ENCODE measurements around the gene CDK5RAP3. TPM values are rescaled to one million over a fixed set of nuclear protein-coding genes. Genes with fewer than 3 reads are reported as not detected.
A peak's percentile ranks its signal among the peaks of the same experiment; 100 is the strongest.

The CDK5RAP3 gene
- polyA plus RNA-seq, 2 of the 4 experiments (the other 2 are of a cell fraction): 124 to 165 TPM

DNA sequence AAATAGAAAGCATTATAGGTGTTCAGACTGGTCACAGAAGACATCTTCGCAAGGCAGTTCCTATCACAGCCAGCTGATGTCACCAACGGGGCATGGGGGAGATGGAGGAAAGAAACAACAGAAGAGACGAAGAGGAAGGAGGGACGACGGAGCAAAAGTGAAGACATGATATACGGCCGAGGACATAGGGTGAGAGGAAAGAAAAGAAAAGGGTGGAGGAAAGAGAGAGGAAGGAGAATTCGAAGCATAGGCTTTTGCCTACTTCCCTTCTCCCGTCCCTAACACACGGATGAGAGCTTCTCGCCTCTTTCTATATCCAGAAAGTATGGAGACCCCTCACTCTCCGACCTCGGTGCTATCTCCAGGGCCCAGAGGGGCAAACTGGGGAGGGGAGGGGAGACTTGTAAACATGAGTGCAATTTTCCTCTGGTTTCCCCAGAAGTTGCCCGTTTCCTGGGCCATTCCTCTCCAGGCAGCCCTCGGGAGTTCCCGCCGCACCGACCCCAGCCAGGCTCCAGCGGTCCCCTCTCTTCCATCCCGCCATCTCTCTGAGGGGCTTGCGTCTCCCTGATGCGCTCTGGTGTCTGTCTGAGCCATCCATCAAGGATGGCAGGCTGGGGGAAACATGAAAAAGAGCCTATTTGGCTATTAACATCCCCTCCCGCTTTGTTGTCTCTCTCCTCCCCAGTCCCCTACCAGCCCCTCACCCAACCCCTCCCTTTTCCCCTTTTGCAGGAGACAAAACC is 40.7 kb downstream of the CDK5RAP3 start:
- peak; percentile 83 to 87 for ATAC-seq
- H3K4me3 ChIP-seq: no peak overlapping the region
- H3K4me2 ChIP-seq: peak overlapping the region; percentile 61
- TF ChIP-seq FOXS1 (CRISPR knock-in tag; IDR thresholded peaks at IDR 0.05) (no peak), NR3C1 (IDR thresholded peaks at IDR 0.05) (no peak), SREBF2 (IDR thresholded peaks at IDR 0.05) (no peak), RAD21 (conservative IDR thresholded peaks at IDR 0.05 in 1 of 2, IDR thresholded peaks at IDR 0.05 in 1 of 2) (peak; percentile 23 to 61; a peak in 3 of 5 replicates), SMC3 (IDR thresholded peaks at IDR 0.05) (0 out of 3 replicates have a peak, but pooled peaks have one; percentile 14)
- TF ChIP-seq, protein P1, sequence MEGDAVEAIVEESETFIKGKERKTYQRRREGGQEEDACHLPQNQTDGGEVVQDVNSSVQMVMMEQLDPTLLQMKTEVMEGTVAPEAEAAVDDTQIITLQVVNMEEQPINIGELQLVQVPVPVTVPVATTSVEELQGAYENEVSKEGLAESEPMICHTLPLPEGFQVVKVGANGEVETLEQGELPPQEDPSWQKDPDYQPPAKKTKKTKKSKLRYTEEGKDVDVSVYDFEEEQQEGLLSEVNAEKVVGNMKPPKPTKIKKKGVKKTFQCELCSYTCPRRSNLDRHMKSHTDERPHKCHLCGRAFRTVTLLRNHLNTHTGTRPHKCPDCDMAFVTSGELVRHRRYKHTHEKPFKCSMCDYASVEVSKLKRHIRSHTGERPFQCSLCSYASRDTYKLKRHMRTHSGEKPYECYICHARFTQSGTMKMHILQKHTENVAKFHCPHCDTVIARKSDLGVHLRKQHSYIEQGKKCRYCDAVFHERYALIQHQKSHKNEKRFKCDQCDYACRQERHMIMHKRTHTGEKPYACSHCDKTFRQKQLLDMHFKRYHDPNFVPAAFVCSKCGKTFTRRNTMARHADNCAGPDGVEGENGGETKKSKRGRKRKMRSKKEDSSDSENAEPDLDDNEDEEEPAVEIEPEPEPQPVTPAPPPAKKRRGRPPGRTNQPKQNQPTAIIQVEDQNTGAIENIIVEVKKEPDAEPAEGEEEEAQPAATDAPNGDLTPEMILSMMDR (IDR thresholded peaks at IDR 0.05): peak; percentile 39; the same call in 2 of the 3 replicates
- H3K27ac ChIP-seq: peak overlapping the region; percentile 10 to 34; a peak in 5 of 6 replicates
- H3K9me3 ChIP-seq: no peaks in the 10 kb centered on the region
- FAIRE-seq: peak; percentile 51
- CTCF ChIA-PET: interaction anchor here (0.9 to 18.5 kb wide), 17 partner anchors 9 to 168 kb away, joined by 3 to 766 read pairs (median 5); partner anchors contain the start of genes CDK5RAP3, PNPO and PRR15L
- POLR2A ChIA-PET: interaction anchor here (0.8 kb wide), 2 partner anchors 44 to 57 kb away, joined by 3 to 4 read pairs; no protein-coding TSS in a partner anchor
- DNase-seq (ENCODE audit: low read depth in 1 of 2, low spot score in 1 of 2): peak; percentile 66 to 78
- 0 out of 3 replicates have a peak, but pooled peaks cover 3% of the 10 kb centered on the region for H3K4me1 ChIP-seq
- WGBS (ENCODE audit: missing lambda C conversion rate): 53% methylated on average over 23 of the region's 23 CpGs

DNA sequence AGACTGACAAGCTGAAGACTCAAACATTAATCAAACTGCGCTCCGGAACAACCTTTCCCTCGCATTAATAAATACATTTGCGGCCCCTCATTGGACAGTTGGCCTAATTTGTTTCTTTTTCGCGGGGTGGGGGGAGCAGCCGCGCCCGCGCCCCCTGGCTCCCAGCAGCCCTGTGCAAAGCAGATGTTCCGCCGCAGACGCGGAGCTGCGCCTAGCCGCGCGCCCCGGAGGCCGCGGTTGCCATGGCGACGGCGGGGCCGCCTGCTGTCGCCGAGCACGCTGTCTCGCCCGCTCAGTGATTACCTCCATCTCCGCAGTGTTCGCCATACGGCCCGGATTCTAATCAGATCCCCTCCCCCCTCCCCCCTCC is 41.2 kb downstream of the CDK5RAP3 start:
- FAIRE-seq (no peak), DNase-seq (ENCODE audit: low read depth in 1 of 2, low spot score in 1 of 2) (no peak), ATAC-seq (no peak)
- H3K27ac ChIP-seq: no peak overlapping the region
- 0 out of 3 replicates have a peak, but pooled peaks cover 3% of the 10 kb centered on the region for H3K4me1 ChIP-seq
- no peaks in the 10 kb centered on the region for H3K9me3 ChIP-seq
- CTCF ChIA-PET: interaction anchor here (0.6 to 18.5 kb wide), 10 partner anchors 8 to 169 kb away, joined by 3 to 766 read pairs (median 9); partner anchors contain the start of genes CDK5RAP3, PNPO and PRR15L
- H3K4me2 ChIP-seq: no peak overlapping the region
- POLR2A ChIA-PET: no interaction called here
- TF ChIP-seq, protein P2, sequence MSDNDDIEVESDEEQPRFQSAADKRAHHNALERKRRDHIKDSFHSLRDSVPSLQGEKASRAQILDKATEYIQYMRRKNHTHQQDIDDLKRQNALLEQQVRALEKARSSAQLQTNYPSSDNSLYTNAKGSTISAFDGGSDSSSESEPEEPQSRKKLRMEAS (IDR thresholded peaks at IDR 0.05): no peak
- no peak for TF ChIP-seq NFE2L2 (conservative IDR thresholded peaks at IDR 0.05; ENCODE audit: low read length)
- TF ChIP-seq, protein P3, sequence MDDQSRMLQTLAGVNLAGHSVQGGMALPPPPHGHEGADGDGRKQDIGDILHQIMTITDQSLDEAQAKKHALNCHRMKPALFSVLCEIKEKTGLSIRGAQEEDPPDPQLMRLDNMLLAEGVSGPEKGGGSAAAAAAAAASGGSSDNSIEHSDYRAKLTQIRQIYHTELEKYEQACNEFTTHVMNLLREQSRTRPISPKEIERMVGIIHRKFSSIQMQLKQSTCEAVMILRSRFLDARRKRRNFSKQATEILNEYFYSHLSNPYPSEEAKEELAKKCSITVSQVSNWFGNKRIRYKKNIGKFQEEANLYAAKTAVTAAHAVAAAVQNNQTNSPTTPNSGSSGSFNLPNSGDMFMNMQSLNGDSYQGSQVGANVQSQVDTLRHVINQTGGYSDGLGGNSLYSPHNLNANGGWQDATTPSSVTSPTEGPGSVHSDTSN (IDR thresholded peaks at IDR 0.05): no peak
- TF ChIP-seq, protein P4, sequence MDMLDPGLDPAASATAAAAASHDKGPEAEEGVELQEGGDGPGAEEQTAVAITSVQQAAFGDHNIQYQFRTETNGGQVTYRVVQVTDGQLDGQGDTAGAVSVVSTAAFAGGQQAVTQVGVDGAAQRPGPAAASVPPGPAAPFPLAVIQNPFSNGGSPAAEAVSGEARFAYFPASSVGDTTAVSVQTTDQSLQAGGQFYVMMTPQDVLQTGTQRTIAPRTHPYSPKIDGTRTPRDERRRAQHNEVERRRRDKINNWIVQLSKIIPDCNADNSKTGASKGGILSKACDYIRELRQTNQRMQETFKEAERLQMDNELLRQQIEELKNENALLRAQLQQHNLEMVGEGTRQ (IDR thresholded peaks at IDR 0.05): no peak
- no peak for TF ChIP-seq CHD2 (IDR thresholded peaks at IDR 0.05; ENCODE audit: low read length, partially characterized antibody)
- TF ChIP-seq, protein P5, sequence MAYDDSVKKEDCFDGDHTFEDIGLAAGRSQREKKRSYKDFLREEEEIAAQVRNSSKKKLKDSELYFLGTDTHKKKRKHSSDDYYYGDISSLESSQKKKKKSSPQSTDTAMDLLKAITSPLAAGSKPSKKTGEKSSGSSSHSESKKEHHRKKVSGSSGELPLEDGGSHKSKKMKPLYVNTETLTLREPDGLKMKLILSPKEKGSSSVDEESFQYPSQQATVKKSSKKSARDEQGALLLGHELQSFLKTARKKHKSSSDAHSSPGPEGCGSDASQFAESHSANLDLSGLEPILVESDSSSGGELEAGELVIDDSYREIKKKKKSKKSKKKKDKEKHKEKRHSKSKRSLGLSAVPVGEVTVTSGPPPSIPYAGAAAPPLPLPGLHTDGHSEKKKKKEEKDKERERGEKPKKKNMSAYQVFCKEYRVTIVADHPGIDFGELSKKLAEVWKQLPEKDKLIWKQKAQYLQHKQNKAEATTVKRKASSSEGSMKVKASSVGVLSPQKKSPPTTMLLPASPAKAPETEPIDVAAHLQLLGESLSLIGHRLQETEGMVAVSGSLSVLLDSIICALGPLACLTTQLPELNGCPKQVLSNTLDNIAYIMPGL (CRISPR knock-in tag; IDR thresholded peaks at IDR 0.05; ENCODE audit: borderline replicate concordance): no peak
- no peak overlapping the region for H3K4me3 ChIP-seq
- 89% methylated on average over 33 of the region's 34 CpGs for WGBS (ENCODE audit: missing lambda C conversion rate)

DNA sequence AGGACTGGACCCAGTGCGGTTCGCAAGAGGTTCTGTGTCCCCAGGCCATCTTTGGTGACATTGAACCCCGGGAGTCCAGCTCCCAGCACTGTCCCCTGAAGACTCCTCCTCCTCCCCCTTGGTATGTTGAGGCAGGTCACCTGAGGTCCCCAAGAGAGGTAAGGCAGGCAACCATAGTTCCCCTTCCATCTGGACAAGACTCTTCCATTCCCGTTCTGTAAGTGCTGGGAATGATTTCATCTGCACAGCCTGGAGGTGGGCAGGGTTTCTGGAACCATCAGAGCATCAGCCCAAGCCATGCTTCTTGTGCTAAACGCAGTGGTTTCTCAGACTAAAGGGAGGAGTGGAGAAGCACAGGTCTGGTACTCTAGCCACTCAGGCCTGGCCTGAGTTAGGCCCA is 41.7 kb downstream of the CDK5RAP3 start:
- DNase-seq (ENCODE audit: low read depth in 1 of 2, low spot score in 1 of 2) (no peak), ATAC-seq (no peak), FAIRE-seq (no peak)
- 0 out of 3 replicates have a peak, but pooled peaks cover 3% of the 10 kb centered on the region for H3K4me1 ChIP-seq
- 81% methylated on average over 5 of the region's 5 CpGs for WGBS (ENCODE audit: missing lambda C conversion rate)
- no peak overlapping the region for H3K27ac ChIP-seq
- ChIA-PET POLR2A (no interaction called here), CTCF (interaction anchor here (0.6 to 18.5 kb wide), 6 partner anchors 7 to 108 kb away, joined by 3 to 766 read pairs (median 102); partner anchors contain the start of genes CDK5RAP3, PNPO and PRR15L)
- no peak overlapping the region for H3K4me2 ChIP-seq
- no peak overlapping the region for H3K4me3 ChIP-seq
- TF ChIP-seq, protein P6, sequence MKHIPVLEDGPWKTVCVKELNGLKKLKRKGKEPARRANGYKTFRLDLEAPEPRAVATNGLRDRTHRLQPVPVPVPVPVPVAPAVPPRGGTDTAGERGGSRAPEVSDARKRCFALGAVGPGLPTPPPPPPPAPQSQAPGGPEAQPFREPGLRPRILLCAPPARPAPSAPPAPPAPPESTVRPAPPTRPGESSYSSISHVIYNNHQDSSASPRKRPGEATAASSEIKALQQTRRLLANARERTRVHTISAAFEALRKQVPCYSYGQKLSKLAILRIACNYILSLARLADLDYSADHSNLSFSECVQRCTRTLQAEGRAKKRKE (CRISPR knock-in tag; IDR thresholded peaks at IDR 0.05; ENCODE audit: low read depth): no peak
- TF ChIP-seq EHMT2 (IDR thresholded peaks at IDR 0.05; ENCODE audit: low read depth): no peak
- no peaks in the 10 kb centered on the region for H3K9me3 ChIP-seq
